DOHH2 (cell line): ENCODE measurements around the gene EPB41.

ENCODE experiments used
- H3F3A ChIP-seq: fragments of 200-600 bp; sonication (generic), shearing (Covaris generic); 2 replicates; pipeline ENCODE4 v1.6.0; 2016; ENCODE audit warnings: antibody characterized with exemption, mild to moderate bottlenecking; ENCODE audit not compliant: control insufficient read depth, insufficient read depth
- H3K27ac ChIP-seq: fragments of 200-600 bp; sonication (generic); 2 replicates; pipeline ENCODE4 v1.5.1; 2014; ENCODE audit warnings: low read depth, mild to moderate bottlenecking, low read length, moderate library complexity
- H3K27me3 ChIP-seq: fragments of 200-600 bp; sonication (generic); 2 replicates; pipeline ENCODE4 v1.6.1; 2014; ENCODE audit warnings: mild to moderate bottlenecking, low read length, mixed read lengths; ENCODE audit not compliant: control insufficient read depth
- H3K36me3 ChIP-seq: fragments of 200-600 bp; sonication (generic); 2 replicates; pipeline ENCODE4 v1.6.1; 2014; ENCODE audit warnings: mild to moderate bottlenecking, low read length, moderate library complexity, mixed read lengths; ENCODE audit not compliant: control insufficient read depth
- H3K4me1 ChIP-seq: fragments of 200-600 bp; sonication (generic); 2 replicates; pipeline ENCODE4 v1.6.1; 2014; ENCODE audit warnings: mild to moderate bottlenecking, low read length, mixed read lengths; ENCODE audit not compliant: control insufficient read depth
- H3K4me2 ChIP-seq: fragments of 200-600 bp; sonication (generic); 2 replicates; pipeline ENCODE4 v1.6.0; 2014; ENCODE audit warnings: mild to moderate bottlenecking, low read length, moderate library complexity
- H3K4me3 ChIP-seq: fragments of 200-600 bp; sonication (generic); 2 replicates; pipeline ENCODE4 v1.5.1; 2014; ENCODE audit warnings: mild to moderate bottlenecking, low read length, mixed read lengths
- H3K79me2 ChIP-seq: fragments of 200-600 bp; sonication (generic); 2 replicates; pipeline ENCODE4 v1.6.1; 2014; ENCODE audit warnings: mild to moderate bottlenecking, low read length, mixed read lengths; ENCODE audit not compliant: control insufficient read depth
- H3K9me2 ChIP-seq: fragments of 200-600 bp; sonication (generic); replicated peaks from 2 replicates; pipeline ENCODE4 v1.6.1; 2014; ENCODE audit warnings: mild to moderate bottlenecking, low read length, mixed read lengths; ENCODE audit not compliant: control insufficient read depth
- H3K9me3 ChIP-seq: fragments of 200-600 bp; sonication (generic); 2 replicates; pipeline ENCODE4 v1.6.1; 2014; ENCODE audit warnings: antibody characterized with exemption, low read length, mixed read lengths; ENCODE audit not compliant: control insufficient read depth, insufficient read depth
- H4K20me1 ChIP-seq: fragments of 200-600 bp; sonication (generic); 2 replicates; pipeline ENCODE4 v1.6.0; 2014; ENCODE audit warnings: low read depth, mild to moderate bottlenecking, antibody characterized with exemption, low read length, moderate library complexity; ENCODE audit not compliant: control insufficient read depth, insufficient read depth
- EZH2phosphoT487 ChIP-seq: fragments of 200-600 bp; sonication (generic); IDR thresholded peaks from 2 replicates; pipeline ENCODE4 v1.6.1; 2017; ENCODE audit warnings: borderline replicate concordance, mild to moderate bottlenecking, antibody characterized with exemption, low read length, moderate library complexity, mixed read lengths
- TF ChIP-seq, protein P1 (sequence below): fragments of 200-600 bp; sonication (generic); IDR thresholded peaks from one replicate; pipeline ENCODE4 v1.5.1; 2014; ENCODE audit warnings: antibody characterized with exemption, mild to moderate bottlenecking, low read depth, low read length; ENCODE audit not compliant: poor library complexity, severe bottlenecking

The EPB41 gene

DNA sequence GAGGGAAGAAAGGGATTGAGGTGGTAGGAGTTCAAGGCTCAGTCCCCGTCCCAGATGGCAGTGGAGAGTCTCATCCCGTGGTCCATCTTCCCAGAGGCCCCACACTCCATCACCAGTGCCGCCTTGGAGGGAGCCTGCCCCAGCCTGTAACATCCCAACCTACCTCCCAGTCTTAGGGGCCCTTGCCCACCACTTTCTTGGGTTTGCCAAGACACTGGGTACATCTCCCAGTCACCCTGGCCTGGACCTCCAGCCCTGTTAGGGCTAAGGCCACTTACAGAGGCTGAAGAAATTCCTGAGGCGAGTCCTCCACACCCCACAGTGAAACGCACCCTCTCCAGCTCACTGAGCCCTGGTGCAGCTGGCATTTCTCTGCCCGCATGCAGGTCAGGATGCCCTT, 206.0 kb downstream of the EPB41 start:
- H3K9me3 ChIP-seq = no peaks in the 10 kb centered on the region
- peaks cover 34% of the 10 kb centered on the region for H3K27me3 ChIP-seq
- H3K4me1 ChIP-seq = peaks cover 12% of the 10 kb centered on the region
- H3K4me3 ChIP-seq = no peak overlapping the region
- no peaks in the 10 kb centered on the region for H3K9me2 ChIP-seq
- peaks cover 6% of the 10 kb centered on the region; the same call in 1 of the 2 replicates for H3F3A ChIP-seq
- H3K27ac ChIP-seq = no peak overlapping the region
- 0 out of 2 replicates have a peak, but pooled peaks cover 5% of the 10 kb centered on the region for H4K20me1 ChIP-seq
- peaks cover 3% of the 10 kb centered on the region for H3K36me3 ChIP-seq
- H3K79me2 ChIP-seq = no peaks in the 10 kb centered on the region
- H3K4me2 ChIP-seq = no peak overlapping the region
- TF ChIP-seq EZH2phosphoT487 = no peak
- TF ChIP-seq, protein P1, sequence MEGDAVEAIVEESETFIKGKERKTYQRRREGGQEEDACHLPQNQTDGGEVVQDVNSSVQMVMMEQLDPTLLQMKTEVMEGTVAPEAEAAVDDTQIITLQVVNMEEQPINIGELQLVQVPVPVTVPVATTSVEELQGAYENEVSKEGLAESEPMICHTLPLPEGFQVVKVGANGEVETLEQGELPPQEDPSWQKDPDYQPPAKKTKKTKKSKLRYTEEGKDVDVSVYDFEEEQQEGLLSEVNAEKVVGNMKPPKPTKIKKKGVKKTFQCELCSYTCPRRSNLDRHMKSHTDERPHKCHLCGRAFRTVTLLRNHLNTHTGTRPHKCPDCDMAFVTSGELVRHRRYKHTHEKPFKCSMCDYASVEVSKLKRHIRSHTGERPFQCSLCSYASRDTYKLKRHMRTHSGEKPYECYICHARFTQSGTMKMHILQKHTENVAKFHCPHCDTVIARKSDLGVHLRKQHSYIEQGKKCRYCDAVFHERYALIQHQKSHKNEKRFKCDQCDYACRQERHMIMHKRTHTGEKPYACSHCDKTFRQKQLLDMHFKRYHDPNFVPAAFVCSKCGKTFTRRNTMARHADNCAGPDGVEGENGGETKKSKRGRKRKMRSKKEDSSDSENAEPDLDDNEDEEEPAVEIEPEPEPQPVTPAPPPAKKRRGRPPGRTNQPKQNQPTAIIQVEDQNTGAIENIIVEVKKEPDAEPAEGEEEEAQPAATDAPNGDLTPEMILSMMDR = no peak

DNA sequence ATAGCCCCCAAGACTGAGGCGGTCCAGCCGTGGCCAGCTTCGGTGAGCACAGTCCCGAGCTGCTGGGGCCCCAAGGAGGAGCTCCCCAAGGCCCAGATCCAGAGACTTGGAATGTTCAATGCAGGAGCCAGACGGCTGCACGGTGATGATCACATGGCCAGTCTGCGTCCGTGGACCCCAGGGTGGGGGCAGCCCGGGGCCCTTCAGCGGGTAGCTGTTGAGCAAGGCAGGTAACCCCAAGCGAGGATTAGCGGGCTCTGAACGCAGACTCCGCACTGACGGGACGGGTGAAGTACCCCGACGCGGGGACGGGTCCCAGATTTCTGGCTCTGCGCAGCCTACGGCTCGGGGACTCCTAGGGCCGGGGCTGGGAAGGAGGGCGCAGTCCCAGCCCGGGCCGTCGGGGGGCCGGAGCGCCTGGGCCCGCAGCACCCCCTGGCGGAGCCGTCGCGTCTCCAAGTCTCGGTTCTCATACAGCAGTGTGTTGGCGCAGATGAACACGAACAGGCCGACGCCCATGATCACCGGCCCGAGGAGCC, 206.6 kb downstream of the EPB41 start:
- TF ChIP-seq EZH2phosphoT487 = no peak
- TF ChIP-seq, protein P1 = peak; percentile 82
- Histone ChIP-seq H3K9me3 (no peaks in the 10 kb centered on the region), H3F3A (peaks cover 6% of the 10 kb centered on the region; the same call in 1 of the 2 replicates), H3K4me2 (peak overlapping the region; percentile 25; the same call in 1 of the 2 replicates), H3K79me2 (no peaks in the 10 kb centered on the region), H3K27me3 (peaks cover 40% of the 10 kb centered on the region), H3K9me2 (no peaks in the 10 kb centered on the region), H4K20me1 (0 out of 2 replicates have a peak, but pooled peaks cover 5% of the 10 kb centered on the region), H3K27ac (no peak overlapping the region), H3K36me3 (no peaks in the 10 kb centered on the region; the same call in none of the 2 replicates), H3K4me1 (peaks cover 12% of the 10 kb centered on the region), H3K4me3 (no peak overlapping the region)

- Histone ChIP-seq H4K20me1 (0 out of 2 replicates have a peak, but pooled peaks cover 5% of the 10 kb centered on the region), H3K27me3 (peaks cover 41% of the 10 kb centered on the region), H3K4me2 (peak overlapping the region; percentile 25; the same call in 1 of the 2 replicates), H3K4me1 (peaks cover 12% of the 10 kb centered on the region), H3K27ac (no peak overlapping the region), H3K9me3 (no peaks in the 10 kb centered on the region), H3K79me2 (no peaks in the 10 kb centered on the region), H3F3A (peaks cover 6% of the 10 kb centered on the region; the same call in 1 of the 2 replicates), H3K4me3 (no peak overlapping the region), H3K36me3 (no peaks in the 10 kb centered on the region; the same call in none of the 2 replicates), H3K9me2 (no peaks in the 10 kb centered on the region)
- TF ChIP-seq, protein P1 = no peak
These were observed 207.2 kb downstream of the EPB41 start for GRCh38 chr1:29121516-29121935.
